HK-2 (cell line): ENCODE results near the gene EME2.

Experiments
- DNase-seq: peaks from one replicate; pipeline ENCODE4 v3.0.0-alpha.2; 2018; ENCODE audit not compliant: unreplicated experiment

Gene EME2

GRCh38 chr16:1818873-1819525 is 46.4 kb downstream of the EME2 start:
- DNase-seq = no peak

GRCh38 chr16:1819611-1820010 is 47.0 kb downstream of the EME2 start:
- no peak for DNase-seq

GRCh38 chr16:1820096-1820945 is 47.7 kb downstream of the EME2 start:
- DNase-seq = no peak

- no peak for DNase-seq
Measured at GRCh38 chr16:1820946-1821290, 48.3 kb downstream of the EME2 start.

- DNase-seq = no peak
Measured at GRCh38 chr16:1821861-1822611, 49.4 kb downstream of the EME2 start.

- no peak for DNase-seq
Measured at GRCh38 chr16:1822801-1823200, 50.2 kb downstream of the EME2 start.

- peak; percentile 25 for DNase-seq
Measured at GRCh38 chr16:1823821-1824220, 51.2 kb downstream of the EME2 start.

GRCh38 chr16:1825381-1825863 is 52.8 kb downstream of the EME2 start:
- no peak for DNase-seq
